Epithelial cell of prostate (primary cell): Measurements from ENCODE around the gene CCSAP.
"Not testable (repeated sequence)": the region's sequence is repeated elsewhere in the genome, so short reads cannot be mapped to it uniquely, and the experiment has no call there.

Experiments
- DNase-seq: peaks from one replicate; pipeline ENCODE4 v3.0.0-alpha.2; 2011; ENCODE audit warnings: low read depth, low spot score
- H3K27ac ChIP-seq: fragments of 450-650 bp; 2 replicates; pipeline ENCODE4 v1.5.1; 2017; ENCODE audit warnings: mild to moderate bottlenecking

The CCSAP gene

GRCh38 chr1:229328598-229329362 is 14.1 kb downstream of the CCSAP start:
- no peak for DNase-seq
- H3K27ac ChIP-seq: no peak overlapping the region

- not testable (repeated sequence) for H3K27ac ChIP-seq, DNase-seq
Measured at GRCh38 chr1:229327765-229328164, 15.1 kb downstream of the CCSAP start.

- no peak for DNase-seq
- H3K27ac ChIP-seq: no peak overlapping the region
Measured at GRCh38 chr1:229326601-229327000, 16.2 kb downstream of the CCSAP start.

GRCh38 chr1:229325853-229326487 is 16.9 kb downstream of the CCSAP start:
- DNase-seq: no peak
- H3K27ac ChIP-seq: no peak overlapping the region

- DNase-seq: no peak
- no peak overlapping the region for H3K27ac ChIP-seq
Measured at GRCh38 chr1:229325401-229325800, 17.4 kb downstream of the CCSAP start.

GRCh38 chr1:229323885-229324553 is 18.8 kb downstream of the CCSAP start:
- DNase-seq: no peak
- H3K27ac ChIP-seq: no peak overlapping the region

GRCh38 chr1:229323201-229323600 is 19.6 kb downstream of the CCSAP start:
- DNase-seq: no peak
- no peak overlapping the region for H3K27ac ChIP-seq

- H3K27ac ChIP-seq: no peak overlapping the region
- DNase-seq: no peak
Measured at GRCh38 chr1:229319487-229319886, 23.4 kb downstream of the CCSAP start.

- H3K27ac ChIP-seq: no peak overlapping the region
- no peak for DNase-seq
Measured at GRCh38 chr1:229318056-229318455, 24.8 kb downstream of the CCSAP start.

- no peak for DNase-seq
- no peak overlapping the region for H3K27ac ChIP-seq
Measured at GRCh38 chr1:229316166-229316565, 26.7 kb downstream of the CCSAP start.

GRCh38 chr1:229310833-229311232 is 32.0 kb downstream of the CCSAP start:
- DNase-seq: no peak

GRCh38 chr1:229309684-229310083 is 33.2 kb downstream of the CCSAP start:
- H3K27ac ChIP-seq: no peak overlapping the region
- DNase-seq: no peak

More at GRCh38 chr1:229310833-229311232, 32.0 kb downstream of the CCSAP start:
- H3K27ac ChIP-seq: no peak overlapping the region

- no peak overlapping the region for H3K27ac ChIP-seq
- no peak for DNase-seq
Measured at GRCh38 chr1:229309074-229309473, 33.8 kb downstream of the CCSAP start.

GRCh38 chr1:229305392-229305791 is 37.5 kb downstream of the CCSAP start:
- no peak for DNase-seq
- no peak overlapping the region for H3K27ac ChIP-seq

- no peak for DNase-seq
- no peak overlapping the region for H3K27ac ChIP-seq
Measured at GRCh38 chr1:229303855-229304254, 39.0 kb downstream of the CCSAP start.

GRCh38 chr1:229302740-229303139 is 40.1 kb downstream of the CCSAP start:
- no peak for DNase-seq
- no peak overlapping the region for H3K27ac ChIP-seq

GRCh38 chr1:229300099-229300757 is 42.6 kb downstream of the CCSAP start:
- H3K27ac ChIP-seq: no peak overlapping the region
- DNase-seq: no peak

GRCh38 chr1:229298887-229299503 is 43.9 kb downstream of the CCSAP start:
- no peak for DNase-seq
- H3K27ac ChIP-seq: no peak overlapping the region

GRCh38 chr1:229298420-229298819 is 44.4 kb downstream of the CCSAP start:
- no peak for DNase-seq
- H3K27ac ChIP-seq: no peak overlapping the region

- DNase-seq: no peak
- H3K27ac ChIP-seq: no peak overlapping the region
Measured at GRCh38 chr1:229297746-229298145, 45.1 kb downstream of the CCSAP start.
